Liver (tissue), 9 donors: ENCODE measurements around the gene FZR1. TPM values are rescaled to one million over a fixed set of nuclear protein-coding genes. Genes with fewer than 3 reads are reported as not detected.

Experiments
- DNase-seq: peaks from one replicate; pipeline ENCODE4 v3.0.0-alpha.2; 2017; ENCODE audit warnings: low spot score
- H3K27ac ChIP-seq, 2 donors: one replicate each; pipeline ENCODE4 v1.7.0; 2013; ENCODE audit warnings: inconsistent platforms in 2 of 2, low read length in 2 of 2, control low read depth in 1 of 2, low read depth in 1 of 2, mild to moderate bottlenecking in 1 of 2
- H3K27me3 ChIP-seq, 4 donors: one replicate each; pipeline versions ENCODE4 v1.6.1 to v1.7.0; 2013; ENCODE audit warnings: low read length in 3 of 4, inconsistent platforms in 1 of 4, mild to moderate bottlenecking in 1 of 4, moderate library complexity in 1 of 4; ENCODE audit not compliant: control insufficient read depth in 4 of 4, insufficient read depth in 4 of 4
- H3K36me3 ChIP-seq, 4 donors: one replicate each; pipeline versions ENCODE4 v1.6.1 to v1.7.0; 2013; ENCODE audit warnings: low read length in 3 of 4, mild to moderate bottlenecking in 3 of 4, low read depth in 1 of 4, moderate library complexity in 1 of 4; ENCODE audit not compliant: control insufficient read depth in 4 of 4, insufficient read depth in 3 of 4
- H3K4me1 ChIP-seq, 4 donors: one replicate each; pipeline versions ENCODE4 v1.6.1 to v1.7.0; 2013; ENCODE audit warnings: low read length in 3 of 4, mild to moderate bottlenecking in 3 of 4, moderate library complexity in 1 of 4; ENCODE audit not compliant: control insufficient read depth in 4 of 4, insufficient read depth in 4 of 4
- H3K4me3 ChIP-seq, 3 donors: one replicate each; pipeline versions ENCODE4 v1.6.1 to v1.7.0; 2013; ENCODE audit warnings: low read length in 3 of 3, control low read depth in 1 of 3, low read depth in 1 of 3, mild to moderate bottlenecking in 1 of 3
- H3K9ac ChIP-seq, 2 donors: one replicate each; pipeline ENCODE4 v1.7.0; 2013; ENCODE audit warnings: low read length in 2 of 2, mild to moderate bottlenecking in 2 of 2, moderate library complexity in 2 of 2, control low read depth in 1 of 2, low read depth in 1 of 2
- H3K9me3 ChIP-seq, 4 donors: one replicate each; pipeline versions ENCODE4 v1.6.1 to v1.7.0; 2013; ENCODE audit warnings: low read length in 3 of 4; ENCODE audit not compliant: control insufficient read depth in 4 of 4
- ATF3 ChIP-seq: IDR thresholded peaks from 2 replicates; pipeline ENCODE4 v1.6.1; 2016; ENCODE audit warnings: antibody characterized with exemption
- CTCF ChIP-seq: fragments of 150-350 bp; IDR thresholded peaks from 2 replicates; pipeline ENCODE4 v1.5.1; 2017; ENCODE audit warnings: improper control_type of control experiment, low read depth, low read length; ENCODE audit not compliant: missing input control
- EGR1 ChIP-seq, 2 donors: IDR thresholded peaks; 2 replicates each; pipeline ENCODE4 v1.6.1; 2016 to 2018; ENCODE audit warnings: antibody characterized with exemption in 2 of 2, low read depth in 2 of 2
- FOXA1 ChIP-seq: IDR thresholded peaks from 2 replicates; pipeline ENCODE4 v1.6.1; 2016; ENCODE audit warnings: antibody characterized with exemption
- FOXA2 ChIP-seq: IDR thresholded peaks from 2 replicates; pipeline ENCODE4 v1.6.1; 2016; ENCODE audit warnings: antibody characterized with exemption
- GABPA ChIP-seq, 2 donors: IDR thresholded peaks in 1 of 2; conservative IDR thresholded peaks in 1 of 2; 2 replicates each; pipeline ENCODE4 v1.6.1; 2016; ENCODE audit warnings: antibody characterized with exemption in 2 of 2, mild to moderate bottlenecking in 1 of 2, moderate library complexity in 1 of 2
- HNF4A ChIP-seq, 2 donors: conservative IDR thresholded peaks; 2 replicates each; pipeline ENCODE4 v1.6.1; 2016; ENCODE audit warnings: antibody characterized with exemption in 2 of 2, mild to moderate bottlenecking in 2 of 2
- HNF4G ChIP-seq: IDR thresholded peaks from 2 replicates; pipeline ENCODE4 v1.6.1; 2016; ENCODE audit warnings: antibody characterized with exemption
- JUND ChIP-seq, 2 donors: IDR thresholded peaks; 2 replicates each; pipeline ENCODE4 v1.6.1; 2016; ENCODE audit warnings: antibody characterized with exemption in 2 of 2
- MAX ChIP-seq: IDR thresholded peaks from 2 replicates; pipeline ENCODE4 v1.6.1; 2016; ENCODE audit warnings: antibody characterized with exemption
- NR2F2 ChIP-seq: IDR thresholded peaks from 2 replicates; pipeline ENCODE4 v1.6.1; 2016; ENCODE audit warnings: antibody characterized with exemption
- RAD21 ChIP-seq, 2 donors: IDR thresholded peaks; 2 replicates each; pipeline ENCODE4 v1.6.1; 2016; ENCODE audit warnings: antibody characterized with exemption in 2 of 2, mild to moderate bottlenecking in 2 of 2
- SP1 ChIP-seq: IDR thresholded peaks from 2 replicates; pipeline ENCODE4 v1.6.1; 2018; ENCODE audit warnings: antibody characterized with exemption, mild to moderate bottlenecking
- TAF1 ChIP-seq: conservative IDR thresholded peaks from 2 replicates; pipeline ENCODE4 v1.6.1; 2016; ENCODE audit warnings: antibody characterized with exemption, mild to moderate bottlenecking
- YY1 ChIP-seq: IDR thresholded peaks from 2 replicates; pipeline ENCODE4 v1.6.1; 2016; ENCODE audit warnings: antibody characterized with exemption, mild to moderate bottlenecking
- WGBS: extraction: QIAGEN DNeasy Blood & Tissue Kit; methylation state at CpG from one replicate; pipeline ENCODE4 v1.1.7; 2013; 5-methylcytosine and 5-hydroxymethylcytosine counted together
- polyA plus RNA-seq, 2 donors: library from polyadenylated mRNA; stranded (reverse) in 1 of 2; unstranded in 1 of 2; fragments of 200-250 nt in 1 of 2; fragments of >200 nt in 1 of 2; fragmentation: Nextera tagmentation in 1 of 2; extraction: Ambion mirVana in 1 of 2; gene quantifications; one replicate each; pipeline versions ENCODE4 v1.2.1 to v1.2.3, GENCODE V29; 2013 to 2015
- total RNA-seq, 2 donors: library from RNA; depleted of rRNA; stranded (reverse); fragments of >200 nt; gene quantifications; one replicate each; pipeline ENCODE4 v1.2.3, GENCODE V29; 2014
- TF ChIP-seq, protein P1 (sequence below): IDR thresholded peaks from 2 replicates; pipeline ENCODE4 v1.6.1; 2016; ENCODE audit warnings: antibody characterized with exemption, mild to moderate bottlenecking
- donor health status: healthy.
- donor health status: healthy.
- donor health status: healthy.
- donor health status: healthy.
- donor health status: healthy.

The FZR1 gene
- total and polyA plus RNA-seq, 4 donors = 17.0 to 27.3 (median 20.3) TPM

- no peak for TF ChIP-seq CTCF
- no peak for DNase-seq
- 94% methylated on average over 17 of the region's 17 CpGs for WGBS
- no peaks in the 10 kb centered on the region for H3K9me3 ChIP-seq
- H3K27ac ChIP-seq = no peak overlapping the region
- no peak overlapping the region for H3K4me3 ChIP-seq
- no peaks in the 10 kb centered on the region for H3K27me3 ChIP-seq
- no peaks in the 10 kb centered on the region for H3K4me1 ChIP-seq
- H3K36me3 ChIP-seq = peaks cover 8 to 65% (median 30%) of the 10 kb centered on the region in 4 donors
- H3K9ac ChIP-seq = no peak overlapping the region
These were observed 26.9 kb downstream of the FZR1 start for GRCh38 chr19:3533033-3533432.

- peaks cover 8 to 66% (median 29%) of the 10 kb centered on the region in 4 donors for H3K36me3 ChIP-seq
These were observed 27.6 kb downstream of the FZR1 start for GRCh38 chr19:3533563-3534216.

More at GRCh38 chr19:3533563-3534216, 27.6 kb downstream of the FZR1 start:
- Histone ChIP-seq H3K4me3 (no peak overlapping the region), H3K27me3 (no peaks in the 10 kb centered on the region), H3K9me3 (no peaks in the 10 kb centered on the region), H3K9ac (no peak overlapping the region), H3K4me1 (no peaks in the 10 kb centered on the region), H3K27ac (no peak overlapping the region)
- 83% methylated on average over 12 of the region's 12 CpGs for WGBS
- no peak for DNase-seq
- no peak for TF ChIP-seq RAD21 (IDR thresholded peaks at IDR 0.05)
- TF ChIP-seq SP1 = no peak
- no peak for TF ChIP-seq TAF1
- no peak for TF ChIP-seq YY1
- no peak for TF ChIP-seq MAX
- TF ChIP-seq JUND (IDR thresholded peaks at IDR 0.05) = no peak
- no peak for TF ChIP-seq HNF4G
- TF ChIP-seq, protein P1, sequence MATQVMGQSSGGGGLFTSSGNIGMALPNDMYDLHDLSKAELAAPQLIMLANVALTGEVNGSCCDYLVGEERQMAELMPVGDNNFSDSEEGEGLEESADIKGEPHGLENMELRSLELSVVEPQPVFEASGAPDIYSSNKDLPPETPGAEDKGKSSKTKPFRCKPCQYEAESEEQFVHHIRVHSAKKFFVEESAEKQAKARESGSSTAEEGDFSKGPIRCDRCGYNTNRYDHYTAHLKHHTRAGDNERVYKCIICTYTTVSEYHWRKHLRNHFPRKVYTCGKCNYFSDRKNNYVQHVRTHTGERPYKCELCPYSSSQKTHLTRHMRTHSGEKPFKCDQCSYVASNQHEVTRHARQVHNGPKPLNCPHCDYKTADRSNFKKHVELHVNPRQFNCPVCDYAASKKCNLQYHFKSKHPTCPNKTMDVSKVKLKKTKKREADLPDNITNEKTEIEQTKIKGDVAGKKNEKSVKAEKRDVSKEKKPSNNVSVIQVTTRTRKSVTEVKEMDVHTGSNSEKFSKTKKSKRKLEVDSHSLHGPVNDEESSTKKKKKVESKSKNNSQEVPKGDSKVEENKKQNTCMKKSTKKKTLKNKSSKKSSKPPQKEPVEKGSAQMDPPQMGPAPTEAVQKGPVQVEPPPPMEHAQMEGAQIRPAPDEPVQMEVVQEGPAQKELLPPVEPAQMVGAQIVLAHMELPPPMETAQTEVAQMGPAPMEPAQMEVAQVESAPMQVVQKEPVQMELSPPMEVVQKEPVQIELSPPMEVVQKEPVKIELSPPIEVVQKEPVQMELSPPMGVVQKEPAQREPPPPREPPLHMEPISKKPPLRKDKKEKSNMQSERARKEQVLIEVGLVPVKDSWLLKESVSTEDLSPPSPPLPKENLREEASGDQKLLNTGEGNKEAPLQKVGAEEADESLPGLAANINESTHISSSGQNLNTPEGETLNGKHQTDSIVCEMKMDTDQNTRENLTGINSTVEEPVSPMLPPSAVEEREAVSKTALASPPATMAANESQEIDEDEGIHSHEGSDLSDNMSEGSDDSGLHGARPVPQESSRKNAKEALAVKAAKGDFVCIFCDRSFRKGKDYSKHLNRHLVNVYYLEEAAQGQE = no peak
- no peak for TF ChIP-seq EGR1 (IDR thresholded peaks at IDR 0.05; ENCODE audit: low read depth in 2 of 2)
- no peak for TF ChIP-seq FOXA1
- TF ChIP-seq CTCF = no peak
- no peak for TF ChIP-seq HNF4A (conservative IDR thresholded peaks at IDR 0.05)
- TF ChIP-seq NR2F2 = no peak
- no peak for TF ChIP-seq GABPA (IDR thresholded peaks at IDR 0.05 in 1 of 2, conservative IDR thresholded peaks at IDR 0.05 in 1 of 2)
- no peak for TF ChIP-seq FOXA2
- no peak for TF ChIP-seq ATF3
